Left hindlimb (tissue), 1 donor: ENCODE data around the gene PPM1H.

Experiments used
- DNase-seq: peaks from one replicate; pipeline ENCODE4 v3.0.0-alpha.2; 2018

The PPM1H gene

GRCh38 chr12:62599854-62600437 lies 335.0 kb downstream of the PPM1H start:
- DNase-seq = no peak

GRCh38 chr12:62598846-62599245 lies 336.1 kb downstream of the PPM1H start:
- DNase-seq = no peak

- no peak for DNase-seq
Observed at GRCh38 chr12:62597253-62597652, 337.7 kb downstream of the PPM1H start.
